Ovary (tissue), 3 donors: ENCODE measurements around the gene SPON2.

ENCODE experiments used
- CTCF ChIP-seq, 3 donors: fragments of 450-650 bp in 2 of 3; fragments of 200-600 bp in 1 of 3; IDR thresholded peaks; one replicate each; pipeline versions ENCODE4 v1.5.1 to v1.8.0; 2016 to 2022; ENCODE audit warnings: antibody characterized with exemption in 3 of 3, mild to moderate bottlenecking in 1 of 3
- EP300 ChIP-seq: sonication (generic); formaldehyde crosslinking; IDR thresholded peaks from one replicate; pipeline ENCODE4 v1.6.1; 2017; ENCODE audit warnings: antibody characterized with exemption
- POLR2A ChIP-seq: fragments of 450-650 bp; IDR thresholded peaks from one replicate; pipeline ENCODE4 v1.6.1; 2017; ENCODE audit warnings: antibody characterized with exemption, mild to moderate bottlenecking, moderate library complexity
- donor health status: DM: no; HTN: no; CAD: no.

- TF ChIP-seq CTCF (IDR thresholded peaks at IDR 0.05) (no peak), POLR2A (no peak), EP300 (no peak)
These were observed 38.6 kb upstream of the SPON2 start for GRCh38 chr4:1210971-1211370.
